ENCODE measurements around the gene RWDD1.
A peak's percentile ranks its signal among the peaks of the same experiment; 100 is the strongest.

Gene RWDD1

DNA sequence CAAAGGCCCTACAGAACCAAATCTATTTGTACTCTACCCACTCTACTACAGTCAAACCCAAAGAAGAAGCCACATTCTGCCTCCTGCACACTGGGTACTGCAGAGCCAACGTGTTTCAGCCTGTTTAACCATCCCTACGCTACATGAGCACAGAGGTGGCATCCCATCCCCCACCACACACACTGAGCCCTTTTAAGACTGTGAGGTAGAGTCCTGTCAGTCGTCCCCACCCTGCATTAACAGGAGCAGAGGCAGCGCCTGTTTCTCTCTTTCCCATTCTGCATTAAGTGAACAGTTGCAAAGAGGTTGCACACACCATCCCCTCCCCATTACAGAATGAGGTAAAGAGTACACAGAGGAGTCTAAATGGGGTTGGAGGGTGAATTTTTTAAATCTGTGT is 39.8 kb downstream of the RWDD1 start:
- no peak overlapping the region for H3K4me3 ChIP-seq (ENCODE audit: low read length)
- no peak for TF ChIP-seq ZNF274 (IDR thresholded peaks at IDR 0.05; ENCODE audit: low read depth, low read length)

DNA sequence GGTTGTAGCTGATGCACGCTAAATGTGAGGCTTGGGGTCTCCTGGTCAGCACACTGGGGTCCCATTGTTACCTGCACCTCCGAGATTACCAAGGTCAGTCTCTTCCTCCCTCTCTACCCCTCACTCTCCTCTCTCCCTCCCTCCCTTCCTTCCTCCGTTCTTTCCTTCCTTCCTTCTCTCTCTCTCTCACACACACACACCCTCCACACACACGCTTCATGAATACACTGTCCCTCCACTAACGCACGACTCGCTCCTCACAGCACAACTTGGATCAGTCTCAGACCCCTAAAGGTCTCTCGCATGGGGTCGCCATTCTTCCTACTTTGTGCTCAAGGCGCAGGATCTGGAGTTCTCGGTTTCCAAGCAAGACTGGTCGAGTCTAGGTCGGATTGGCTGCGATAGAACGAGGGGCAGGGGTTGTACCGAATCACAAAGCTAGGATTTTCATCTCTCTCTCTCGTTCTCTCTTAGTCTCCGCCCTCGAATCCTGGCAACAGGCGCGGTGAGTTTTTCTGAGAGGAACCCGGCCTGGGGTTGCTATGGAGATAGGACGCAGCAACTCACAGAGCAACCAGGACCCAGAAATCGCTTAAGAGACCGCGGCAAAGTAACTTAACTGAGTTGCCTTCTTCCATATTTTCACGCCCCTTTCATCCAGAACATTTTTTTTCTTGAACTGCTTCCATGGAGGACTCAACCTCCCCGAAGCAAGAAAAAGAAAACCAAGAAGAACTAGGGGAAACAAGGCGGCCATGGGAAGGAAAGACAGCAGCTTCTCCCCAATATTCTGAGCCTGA is 44.8 kb downstream of the RWDD1 start, which contains the start of gene RSPH4A:
Gene RSPH4A (plus strand): TSS at position 543 of the 800 bp plus-strand sequence. CDS start 145 bp downstream, at position 688.
- H3K4me3 ChIP-seq (ENCODE audit: low read length): peak within 1 kb of the TSS; percentile 69
- TF ChIP-seq ZNF274 (IDR thresholded peaks at IDR 0.05; ENCODE audit: low read depth, low read length): no peak

DNA sequence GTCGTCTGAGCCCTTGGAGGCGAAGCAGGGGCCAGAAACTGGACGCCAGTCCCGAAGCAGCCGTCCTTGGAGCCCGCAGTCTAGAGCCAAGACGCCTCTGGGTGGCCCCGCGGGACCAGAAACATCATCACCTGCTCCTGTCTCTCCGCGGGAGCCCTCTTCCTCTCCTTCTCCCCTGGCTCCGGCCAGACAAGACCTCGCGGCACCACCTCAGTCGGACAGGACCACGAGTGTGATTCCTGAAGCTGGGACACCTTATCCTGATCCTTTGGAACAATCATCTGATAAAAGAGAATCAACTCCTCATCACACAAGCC is 45.4 kb downstream of the RWDD1 start:
- peak overlapping the region; percentile 69; the same call in 1 of the 2 replicates for H3K4me3 ChIP-seq (ENCODE audit: low read length)
- no peak for TF ChIP-seq ZNF274 (IDR thresholded peaks at IDR 0.05; ENCODE audit: low read depth, low read length)

DNA sequence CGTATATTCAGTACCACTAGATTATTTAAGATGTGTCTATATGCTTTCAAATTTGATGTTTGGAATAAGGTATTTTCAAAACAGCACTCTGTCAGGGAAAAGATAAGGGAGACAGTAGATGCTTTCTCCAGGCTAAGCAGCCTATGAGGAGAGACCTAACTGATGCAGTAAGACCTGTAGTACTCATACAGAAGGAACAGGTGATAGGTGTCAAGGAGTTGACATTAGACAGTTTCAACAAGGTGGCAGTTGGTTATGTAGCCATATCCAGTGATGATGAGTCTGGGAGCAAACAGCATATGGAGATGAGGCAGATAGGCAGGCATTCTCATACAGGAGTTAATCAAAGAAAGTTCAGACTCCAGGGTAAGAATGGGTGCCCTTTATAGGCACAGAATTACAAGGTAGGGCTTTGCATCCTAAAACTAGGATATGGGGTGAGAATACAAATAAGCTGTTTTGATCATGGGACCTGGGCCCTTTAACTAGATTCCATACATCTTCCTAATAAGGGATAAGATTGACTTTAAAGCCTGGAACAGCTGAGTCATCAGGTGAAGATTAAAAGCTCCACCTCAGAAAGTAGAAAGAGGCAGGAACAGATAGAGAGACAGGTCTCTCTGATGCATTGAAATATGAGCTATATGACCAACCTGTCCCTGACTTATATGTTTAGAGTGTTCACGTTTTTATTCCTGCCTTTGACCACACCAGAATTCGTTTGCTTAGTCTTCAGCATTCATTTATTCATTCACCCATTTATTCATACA is 52.9 kb downstream of the RWDD1 start:
- H3K4me3 ChIP-seq (ENCODE audit: low read length): no peak overlapping the region
- TF ChIP-seq ZNF274 (IDR thresholded peaks at IDR 0.05; ENCODE audit: low read depth, low read length): no peak

DNA sequence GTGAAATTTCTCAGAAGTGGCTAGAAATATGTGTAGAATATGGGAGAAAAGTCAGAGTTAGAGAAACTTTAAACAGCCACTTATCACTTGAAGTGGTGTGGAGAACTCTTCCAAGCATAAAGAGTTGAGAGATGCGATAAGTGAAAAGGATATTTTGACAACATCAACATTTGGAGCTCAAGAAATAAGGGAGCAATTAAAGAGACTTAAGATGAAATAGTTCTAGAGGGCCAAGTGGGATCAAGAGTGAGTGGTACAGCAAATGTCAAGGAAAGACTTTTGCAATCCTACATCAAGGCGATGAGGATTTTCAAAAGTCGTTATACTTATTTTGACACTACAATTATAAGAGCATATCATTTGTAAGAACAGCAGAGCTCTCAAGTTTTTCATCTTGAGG is 54.6 kb downstream of the RWDD1 start:
- TF ChIP-seq ZNF274 (IDR thresholded peaks at IDR 0.05; ENCODE audit: low read depth, low read length): no peak
- no peak overlapping the region for H3K4me3 ChIP-seq (ENCODE audit: low read length)

DNA sequence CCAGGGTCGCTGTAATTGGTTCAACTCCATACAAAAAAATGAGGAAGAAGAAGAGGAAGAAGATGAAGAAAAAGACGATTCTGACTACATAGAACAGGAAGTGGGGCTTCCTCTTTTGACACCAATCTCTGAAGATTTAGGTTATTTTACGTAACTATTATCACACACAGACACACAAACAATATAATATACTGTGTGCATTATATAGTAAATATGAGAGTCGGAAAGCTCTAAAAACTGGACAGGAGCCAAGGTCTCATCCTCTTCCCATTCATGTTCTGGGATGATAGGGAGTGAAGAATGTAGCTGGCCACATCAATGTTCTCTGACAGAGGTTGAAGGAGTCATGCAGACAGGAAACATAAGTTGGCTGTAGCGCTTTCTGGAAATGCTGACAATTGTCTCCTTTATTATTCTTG is 58.3 kb downstream of the RWDD1 start:
- H3K4me3 ChIP-seq (ENCODE audit: low read length): no peak overlapping the region
- TF ChIP-seq ZNF274 (IDR thresholded peaks at IDR 0.05; ENCODE audit: low read depth, low read length): no peak

DNA sequence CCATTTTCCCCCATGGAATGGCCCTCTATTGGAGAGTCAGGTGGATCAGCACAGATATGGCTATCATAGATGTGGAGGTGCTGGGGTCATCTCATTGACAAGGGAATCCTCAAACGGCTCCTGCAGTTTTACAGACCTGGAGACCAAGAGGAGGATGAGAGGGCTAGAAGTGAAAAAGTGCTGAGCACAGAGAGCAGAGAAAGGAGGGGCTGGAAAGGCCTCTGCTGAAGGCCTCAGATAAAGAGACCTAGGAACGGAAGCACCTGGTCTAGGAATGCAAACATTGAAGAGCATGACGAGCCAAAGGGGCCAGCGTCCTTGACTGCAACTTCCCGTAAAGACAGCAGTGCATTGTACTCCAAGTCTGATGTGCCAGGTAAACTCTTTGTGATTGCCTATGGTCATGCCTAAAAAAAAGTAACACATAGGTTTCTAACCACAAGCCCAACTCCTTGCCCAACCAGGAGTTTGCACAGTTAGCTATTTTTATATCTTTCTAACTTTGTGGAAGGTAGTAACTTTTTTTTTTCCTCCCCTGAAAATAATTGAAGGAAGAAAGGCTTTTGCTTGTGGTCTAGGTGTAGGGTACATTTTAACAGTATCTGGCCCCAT is 60.2 kb downstream of the RWDD1 start:
- TF ChIP-seq ZNF274 (IDR thresholded peaks at IDR 0.05; ENCODE audit: low read depth, low read length): no peak

DNA sequence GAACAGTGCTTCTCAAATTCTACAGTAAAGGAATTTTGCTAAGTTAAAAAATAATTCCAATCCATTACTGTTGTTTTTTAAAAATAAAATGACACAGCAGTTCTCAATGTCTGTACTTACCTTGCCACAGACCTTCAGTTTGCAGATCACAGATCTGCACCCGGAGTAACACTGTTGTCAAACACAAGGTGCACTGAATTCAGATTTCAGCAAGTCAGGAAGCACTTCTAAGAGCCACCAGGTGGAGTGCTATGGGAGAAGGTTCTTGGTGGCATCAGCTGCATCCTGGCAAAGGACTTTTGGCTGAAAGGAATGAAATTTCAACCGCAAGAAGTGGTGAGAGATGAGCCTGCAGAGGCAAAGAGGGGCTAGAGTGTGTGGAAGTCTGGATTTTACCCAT is 62.4 kb downstream of the RWDD1 start:
- no peak overlapping the region for H3K4me3 ChIP-seq (ENCODE audit: low read length)
- no peak for TF ChIP-seq ZNF274 (IDR thresholded peaks at IDR 0.05; ENCODE audit: low read depth, low read length)

More for the DNA sequence above, 60.2 kb downstream of the RWDD1 start:
- H3K4me3 ChIP-seq (ENCODE audit: low read length): no peak overlapping the region; the same call in 1 of the 2 replicates
